ENCODE measurements around the gene RB1.

Gene RB1

DNA sequence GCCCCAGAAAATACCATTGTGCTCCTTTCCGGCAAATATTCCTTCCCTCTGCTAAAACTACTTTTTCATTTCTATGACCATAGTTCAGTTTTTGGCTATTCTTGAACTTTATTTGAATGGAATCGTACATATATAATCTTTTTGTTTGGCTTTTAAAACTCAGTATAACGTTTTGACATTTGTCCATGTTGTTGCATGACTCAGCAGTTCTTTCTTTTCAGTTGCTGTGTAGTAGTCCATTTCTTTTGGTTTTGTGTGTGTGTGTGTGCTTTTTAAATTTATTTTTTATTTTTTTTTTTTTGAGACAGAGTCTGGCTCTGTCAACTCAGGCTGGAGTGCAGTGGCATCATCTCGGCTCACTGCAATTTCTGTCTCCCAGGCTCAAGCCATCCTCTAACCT lies 35.5 kb upstream of the RB1 start:
- TF ChIP-seq, protein P1, sequence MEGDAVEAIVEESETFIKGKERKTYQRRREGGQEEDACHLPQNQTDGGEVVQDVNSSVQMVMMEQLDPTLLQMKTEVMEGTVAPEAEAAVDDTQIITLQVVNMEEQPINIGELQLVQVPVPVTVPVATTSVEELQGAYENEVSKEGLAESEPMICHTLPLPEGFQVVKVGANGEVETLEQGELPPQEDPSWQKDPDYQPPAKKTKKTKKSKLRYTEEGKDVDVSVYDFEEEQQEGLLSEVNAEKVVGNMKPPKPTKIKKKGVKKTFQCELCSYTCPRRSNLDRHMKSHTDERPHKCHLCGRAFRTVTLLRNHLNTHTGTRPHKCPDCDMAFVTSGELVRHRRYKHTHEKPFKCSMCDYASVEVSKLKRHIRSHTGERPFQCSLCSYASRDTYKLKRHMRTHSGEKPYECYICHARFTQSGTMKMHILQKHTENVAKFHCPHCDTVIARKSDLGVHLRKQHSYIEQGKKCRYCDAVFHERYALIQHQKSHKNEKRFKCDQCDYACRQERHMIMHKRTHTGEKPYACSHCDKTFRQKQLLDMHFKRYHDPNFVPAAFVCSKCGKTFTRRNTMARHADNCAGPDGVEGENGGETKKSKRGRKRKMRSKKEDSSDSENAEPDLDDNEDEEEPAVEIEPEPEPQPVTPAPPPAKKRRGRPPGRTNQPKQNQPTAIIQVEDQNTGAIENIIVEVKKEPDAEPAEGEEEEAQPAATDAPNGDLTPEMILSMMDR (IDR thresholded peaks at IDR 0.05; ENCODE audit: low read depth, low read length): no peak
- Histone ChIP-seq H3K36me3 (peaks cover 40% of the 10 kb centered on the region), H3K27me3 (no peaks in the 10 kb centered on the region), H3K4me1 (no peaks in the 10 kb centered on the region; the same call in 1 of the 2 replicates), H3K9me3 (no peaks in the 10 kb centered on the region), H3K4me3 (ENCODE audit: low read depth, low read length) (no peak overlapping the region)
- no peak for DNase-seq

DNA sequence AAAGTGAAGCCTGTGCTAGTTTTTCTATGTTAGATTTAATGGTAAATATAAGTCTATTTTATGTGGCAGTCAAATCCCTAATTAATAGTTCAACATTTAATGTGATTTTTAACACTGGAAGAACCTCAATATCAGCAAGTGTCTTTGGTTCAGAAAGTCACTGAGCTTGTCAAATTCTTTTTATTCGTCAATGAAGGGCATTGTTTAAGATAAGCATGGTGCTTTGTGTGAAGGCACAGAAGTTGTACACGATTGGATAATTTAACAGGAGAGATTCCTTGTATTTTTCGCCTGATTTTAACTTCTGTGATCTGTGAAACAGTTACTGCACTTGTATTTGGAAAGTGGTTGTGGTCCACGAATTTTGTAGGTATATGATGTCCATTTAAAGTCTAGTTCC lies 30.2 kb upstream of the RB1 start:
- no peaks in the 10 kb centered on the region for H3K9me3 ChIP-seq
- no peak overlapping the region for H3K4me3 ChIP-seq (ENCODE audit: low read depth, low read length)
- no peak for DNase-seq
- H3K4me1 ChIP-seq: no peaks in the 10 kb centered on the region
- peaks cover 13% of the 10 kb centered on the region for H3K36me3 ChIP-seq
- no peaks in the 10 kb centered on the region for H3K27me3 ChIP-seq
- TF ChIP-seq, protein P1 (IDR thresholded peaks at IDR 0.05; ENCODE audit: low read depth, low read length): no peak

GRCh38 chr13:48275507-48275906 lies 28.0 kb upstream of the RB1 start:
- Histone ChIP-seq H3K4me3 (ENCODE audit: low read depth, low read length) (no peak overlapping the region), H3K27me3 (no peaks in the 10 kb centered on the region), H3K4me1 (no peaks in the 10 kb centered on the region), H3K9me3 (no peaks in the 10 kb centered on the region), H3K36me3 (no peaks in the 10 kb centered on the region)
- no peak for DNase-seq
- TF ChIP-seq, protein P1 (IDR thresholded peaks at IDR 0.05; ENCODE audit: low read depth, low read length): no peak

DNA sequence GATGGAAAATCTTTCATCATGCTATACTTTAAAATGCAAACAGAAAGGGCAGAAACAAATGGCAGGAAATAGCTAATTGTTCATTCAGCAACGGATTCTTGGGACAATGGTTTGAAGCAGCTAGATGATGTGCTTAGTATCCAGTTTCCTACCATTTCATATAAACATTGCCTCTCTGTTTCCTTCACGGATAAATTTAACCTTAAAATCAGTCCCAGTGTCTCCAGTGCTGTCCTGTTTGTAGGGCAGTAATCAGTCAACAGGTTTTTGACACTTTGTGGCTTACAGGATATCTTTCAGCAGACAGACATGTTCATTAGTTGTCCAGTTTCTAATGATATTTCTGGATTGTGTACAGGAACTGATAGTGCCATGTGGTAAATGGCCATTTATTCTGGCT lies 24.7 kb upstream of the RB1 start:
- TF ChIP-seq, protein P1 (IDR thresholded peaks at IDR 0.05; ENCODE audit: low read depth, low read length): no peak
- H3K4me3 ChIP-seq (ENCODE audit: low read depth, low read length): no peak overlapping the region
- no peaks in the 10 kb centered on the region for H3K9me3 ChIP-seq
- no peaks in the 10 kb centered on the region for H3K4me1 ChIP-seq
- no peaks in the 10 kb centered on the region for H3K27me3 ChIP-seq
- H3K36me3 ChIP-seq: no peaks in the 10 kb centered on the region
- DNase-seq: no peak

- TF ChIP-seq, protein P1 (IDR thresholded peaks at IDR 0.05; ENCODE audit: low read depth, low read length): no peak
- no peak for DNase-seq
- Histone ChIP-seq H3K4me3 (ENCODE audit: low read depth, low read length) (no peak overlapping the region), H3K27me3 (no peaks in the 10 kb centered on the region), H3K4me1 (no peaks in the 10 kb centered on the region), H3K36me3 (no peaks in the 10 kb centered on the region), H3K9me3 (no peaks in the 10 kb centered on the region)
These were observed 22.0 kb upstream of the RB1 start for GRCh38 chr13:48281556-48281955.

DNA sequence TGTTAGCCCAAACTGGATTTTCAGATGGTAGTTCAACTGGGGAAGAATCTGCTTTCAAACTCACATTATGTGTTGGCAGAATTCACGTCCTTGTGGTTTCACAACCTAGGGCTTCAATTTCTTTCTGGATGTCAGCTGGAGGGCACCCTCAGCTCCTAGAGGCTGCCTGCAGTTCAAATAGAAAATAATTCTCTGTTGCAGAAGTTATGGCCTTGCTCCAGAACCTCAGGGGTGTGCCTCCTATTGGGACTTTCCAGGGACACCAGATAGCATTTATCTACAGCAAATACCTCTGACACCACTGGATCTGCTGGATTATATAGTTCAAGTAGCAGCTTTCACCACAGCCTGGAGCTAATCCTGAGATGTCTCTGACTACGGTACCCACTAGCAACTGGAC lies 11.8 kb upstream of the RB1 start:
- TF ChIP-seq, protein P1 (IDR thresholded peaks at IDR 0.05; ENCODE audit: low read depth, low read length): no peak
- no peaks in the 10 kb centered on the region for H3K9me3 ChIP-seq
- H3K4me1 ChIP-seq: no peaks in the 10 kb centered on the region
- no peaks in the 10 kb centered on the region for H3K27me3 ChIP-seq
- no peak overlapping the region for H3K4me3 ChIP-seq (ENCODE audit: low read depth, low read length)
- no peaks in the 10 kb centered on the region for H3K36me3 ChIP-seq
- DNase-seq: no peak
